ENCODE measurements around the gene BRSK2. TPM values are rescaled to one million over a fixed set of nuclear protein-coding genes. Genes with fewer than 3 reads are reported as not detected.

The BRSK2 gene
- total RNA-seq, 3 donors from 2014 or later (not counting 1 experiment from before 2014, with no cell fraction given) = 0.11 to 0.14 TPM; not detected in 1

- Histone ChIP-seq H3K9me3 (ENCODE audit: control insufficient read depth, insufficient read depth, low read length) (no peaks in the 10 kb centered on the region), H3K27ac (ENCODE audit: low read length) (no peak overlapping the region), H3K36me3 (ENCODE audit: control insufficient read depth, insufficient read depth, low read length) (no peaks in the 10 kb centered on the region), H3K4me3 (ENCODE audit: low read length) (no peak overlapping the region), H3K27me3 (ENCODE audit: control insufficient read depth, insufficient read depth, low read length) (no peaks in the 10 kb centered on the region), H3K4me1 (ENCODE audit: control insufficient read depth, insufficient read depth, low read length) (no peaks in the 10 kb centered on the region)
- H3K4me3 Mint-ChIP-seq = no peak overlapping the region
- peaks cover 0 to 4% of the 10 kb centered on the region in 2 donors for H3K27me3 Mint-ChIP-seq (ENCODE audit: low read depth in 2 of 2)
- ATAC-seq (peak in 1 of 3 donors; percentile 14), DNase-seq (no peak)
- TF ChIP-seq CTCF (IDR thresholded peaks at IDR 0.05) = no peak
- peaks cover 0 to 1% of the 10 kb centered on the region in 2 donors for H3K4me1 Mint-ChIP-seq
- no peaks in the 10 kb centered on the region for H3K9me3 Mint-ChIP-seq
- H3K27ac Mint-ChIP-seq = no peak overlapping the region
- 74% methylated on average over 25 of the region's 25 CpGs for WGBS (ENCODE audit: insufficient coverage)
- intact Hi-C loops (cut with micrococcal nuclease) = no loop called here
- H3K36me3 Mint-ChIP-seq = no peaks in the 10 kb centered on the region
These were observed 40.9 kb upstream of the BRSK2 start for GRCh38 chr11:1348796-1349326.

- H3K4me3 ChIP-seq (ENCODE audit: low read length) = no peak overlapping the region
- no peak overlapping the region for H3K4me3 Mint-ChIP-seq
- no peaks in the 10 kb centered on the region for H3K9me3 ChIP-seq (ENCODE audit: control insufficient read depth, insufficient read depth, low read length)
- no peaks in the 10 kb centered on the region for H3K4me1 ChIP-seq (ENCODE audit: control insufficient read depth, insufficient read depth, low read length)
- no peak for TF ChIP-seq CTCF (IDR thresholded peaks at IDR 0.05)
- no peaks in the 10 kb centered on the region for H3K4me1 Mint-ChIP-seq
- no peaks in the 10 kb centered on the region for H3K36me3 ChIP-seq (ENCODE audit: control insufficient read depth, insufficient read depth, low read length)
- no peak overlapping the region for H3K27ac ChIP-seq (ENCODE audit: low read length)
- no peak for DNase-seq
- WGBS (ENCODE audit: insufficient coverage) = 90% methylated on average over 29 of the region's 29 CpGs
- H3K27me3 Mint-ChIP-seq (ENCODE audit: low read depth in 2 of 2) = peaks cover 0 to 4% of the 10 kb centered on the region in 2 donors
- H3K27ac Mint-ChIP-seq = no peak overlapping the region
- no peaks in the 10 kb centered on the region for H3K36me3 Mint-ChIP-seq
- intact Hi-C loops (cut with micrococcal nuclease) = no loop called here
- no peak for ATAC-seq
- H3K27me3 ChIP-seq (ENCODE audit: control insufficient read depth, insufficient read depth, low read length) = no peaks in the 10 kb centered on the region
- H3K9me3 Mint-ChIP-seq = no peaks in the 10 kb centered on the region
These were observed 40.2 kb upstream of the BRSK2 start for GRCh38 chr11:1349327-1350041.

GRCh38 chr11:1350086-1350725, 39.5 kb upstream of the BRSK2 start:
- ATAC-seq = no peak
- no peaks in the 10 kb centered on the region for H3K9me3 ChIP-seq (ENCODE audit: control insufficient read depth, insufficient read depth, low read length)
- H3K4me1 ChIP-seq (ENCODE audit: control insufficient read depth, insufficient read depth, low read length) = no peaks in the 10 kb centered on the region
- 83% methylated on average over 22 of the region's 22 CpGs for WGBS (ENCODE audit: insufficient coverage)
- H3K27ac Mint-ChIP-seq = no peak overlapping the region
- DNase-seq = no peak
- no peak for TF ChIP-seq CTCF (IDR thresholded peaks at IDR 0.05)
- H3K9me3 Mint-ChIP-seq = no peaks in the 10 kb centered on the region
- intact Hi-C loops (cut with micrococcal nuclease) = no loop called here
- H3K36me3 Mint-ChIP-seq = no peaks in the 10 kb centered on the region
- no peaks in the 10 kb centered on the region for H3K27me3 ChIP-seq (ENCODE audit: control insufficient read depth, insufficient read depth, low read length)
- H3K36me3 ChIP-seq (ENCODE audit: control insufficient read depth, insufficient read depth, low read length) = no peaks in the 10 kb centered on the region
- H3K4me1 Mint-ChIP-seq = no peaks in the 10 kb centered on the region
- H3K27ac ChIP-seq (ENCODE audit: low read length) = no peak overlapping the region
- H3K4me3 ChIP-seq (ENCODE audit: low read length) = no peak overlapping the region
- no peak overlapping the region for H3K4me3 Mint-ChIP-seq
- H3K27me3 Mint-ChIP-seq (ENCODE audit: low read depth in 2 of 2) = peaks cover 0 to 4% of the 10 kb centered on the region in 2 donors

Data from natural killer cell (primary cell).